ENCODE results near the gene NAA50.

DNA sequence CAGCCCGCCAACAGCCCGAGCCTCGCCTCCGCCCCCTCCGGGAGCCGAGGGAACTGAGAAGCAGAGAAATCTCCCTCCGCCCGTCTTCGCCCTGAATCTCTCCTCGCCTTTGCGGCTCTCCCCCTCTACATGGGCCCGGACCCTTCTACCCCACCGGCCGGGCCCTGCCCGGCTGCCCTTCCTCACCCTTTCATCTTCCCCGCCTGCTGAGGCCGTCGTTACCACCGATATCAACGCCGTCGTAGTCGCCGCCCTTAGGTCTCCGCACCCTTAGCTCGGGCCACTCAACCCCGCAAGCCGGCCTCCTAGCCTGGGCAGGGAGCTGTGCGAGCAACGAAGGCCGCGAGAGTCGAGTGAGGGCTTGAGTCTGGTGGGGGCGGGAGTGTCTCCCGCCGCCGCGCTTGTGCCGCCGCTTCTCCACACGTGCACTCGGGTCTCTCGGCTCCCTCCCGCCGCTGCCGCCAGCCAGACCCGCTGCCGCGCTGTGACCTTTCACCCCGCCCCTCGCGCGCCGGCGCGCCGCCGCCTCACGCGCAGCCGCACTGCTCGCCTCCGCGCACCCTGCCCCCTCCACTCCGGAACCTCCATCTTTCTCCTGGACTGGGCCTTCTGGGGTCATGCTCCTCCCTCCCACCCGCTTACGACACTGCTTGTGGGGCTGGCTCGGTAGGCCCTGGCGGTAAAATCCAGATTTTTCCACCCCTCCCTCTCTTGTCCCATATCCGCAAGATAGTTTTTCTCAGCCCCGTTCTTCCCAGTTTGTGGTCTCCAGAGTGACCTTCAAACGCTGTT is at the start of gene NAA50:
- TF ChIP-seq, protein P1, sequence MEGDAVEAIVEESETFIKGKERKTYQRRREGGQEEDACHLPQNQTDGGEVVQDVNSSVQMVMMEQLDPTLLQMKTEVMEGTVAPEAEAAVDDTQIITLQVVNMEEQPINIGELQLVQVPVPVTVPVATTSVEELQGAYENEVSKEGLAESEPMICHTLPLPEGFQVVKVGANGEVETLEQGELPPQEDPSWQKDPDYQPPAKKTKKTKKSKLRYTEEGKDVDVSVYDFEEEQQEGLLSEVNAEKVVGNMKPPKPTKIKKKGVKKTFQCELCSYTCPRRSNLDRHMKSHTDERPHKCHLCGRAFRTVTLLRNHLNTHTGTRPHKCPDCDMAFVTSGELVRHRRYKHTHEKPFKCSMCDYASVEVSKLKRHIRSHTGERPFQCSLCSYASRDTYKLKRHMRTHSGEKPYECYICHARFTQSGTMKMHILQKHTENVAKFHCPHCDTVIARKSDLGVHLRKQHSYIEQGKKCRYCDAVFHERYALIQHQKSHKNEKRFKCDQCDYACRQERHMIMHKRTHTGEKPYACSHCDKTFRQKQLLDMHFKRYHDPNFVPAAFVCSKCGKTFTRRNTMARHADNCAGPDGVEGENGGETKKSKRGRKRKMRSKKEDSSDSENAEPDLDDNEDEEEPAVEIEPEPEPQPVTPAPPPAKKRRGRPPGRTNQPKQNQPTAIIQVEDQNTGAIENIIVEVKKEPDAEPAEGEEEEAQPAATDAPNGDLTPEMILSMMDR (IDR thresholded peaks at IDR 0.05; ENCODE audit: low read length): no peak; the same call in 1 of the 2 replicates
- TF ChIP-seq EZH2 (optimal IDR thresholded peaks at IDR 0.05; ENCODE audit: low read depth, low read length) (no peak), EZH2phosphoT487 (IDR thresholded peaks at IDR 0.05; ENCODE audit: low read length) (no peak)

Measured in MM.1S (cell line).